HG03460 (cell line): ENCODE results near the gene KCNQ1.

Experiments
- ATAC-seq: cut with Tn5 transposase; IDR thresholded peaks from one replicate; pipeline ENCODE4 v1.9.1; 2021; ENCODE audit not compliant: unreplicated experiment

KCNQ1 gene

DNA sequence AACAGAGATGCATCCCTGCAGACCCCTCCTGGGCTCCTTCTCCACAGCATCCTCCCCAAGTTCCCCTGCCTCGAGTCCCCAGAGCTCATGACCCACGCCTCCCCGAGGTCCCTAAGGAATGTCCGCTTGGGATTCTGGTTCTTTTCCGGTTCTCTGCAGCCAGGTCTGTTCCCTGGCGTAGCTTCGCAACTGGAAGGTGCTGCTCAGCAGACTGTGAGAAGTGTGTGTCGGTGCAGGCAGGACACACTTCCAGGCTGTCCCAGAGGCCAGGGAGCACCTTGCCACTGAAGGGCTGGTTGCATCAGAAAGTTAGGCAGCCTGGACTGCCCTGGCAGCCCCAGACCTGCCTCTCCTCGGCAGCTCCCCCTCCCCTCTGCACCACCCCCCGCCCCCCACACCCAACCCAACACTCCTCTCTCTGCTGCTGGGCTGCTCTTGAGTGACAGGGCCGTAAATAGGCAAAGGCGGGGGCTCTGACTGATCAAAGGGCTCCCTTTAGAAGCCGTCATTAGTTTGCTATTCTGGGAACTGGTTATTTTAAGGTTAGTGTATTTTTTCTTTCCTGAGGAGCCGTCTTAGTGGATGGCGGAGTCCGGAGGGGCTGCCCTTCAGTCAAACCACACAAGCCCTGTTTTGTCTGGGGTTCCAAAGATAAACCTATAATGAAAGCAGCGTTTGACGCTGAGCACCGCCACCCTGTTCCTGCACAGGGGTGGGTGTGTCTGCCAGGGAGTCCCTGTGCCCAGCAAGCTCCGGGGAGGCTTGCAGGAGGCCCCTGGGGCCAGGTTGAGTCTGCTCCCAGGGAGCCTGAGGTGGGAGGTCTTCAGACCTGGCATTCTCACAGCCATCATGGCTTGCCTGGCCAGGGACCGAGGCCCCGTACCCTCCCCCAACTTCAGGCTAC is 343.6 kb downstream of the KCNQ1 start:
- ATAC-seq: no peak

- ATAC-seq: no peak
These were observed 344.5 kb downstream of the KCNQ1 start for GRCh38 chr11:2789331-2789730.

- ATAC-seq: no peak
These were observed 345.2 kb downstream of the KCNQ1 start for GRCh38 chr11:2789791-2790567.

DNA sequence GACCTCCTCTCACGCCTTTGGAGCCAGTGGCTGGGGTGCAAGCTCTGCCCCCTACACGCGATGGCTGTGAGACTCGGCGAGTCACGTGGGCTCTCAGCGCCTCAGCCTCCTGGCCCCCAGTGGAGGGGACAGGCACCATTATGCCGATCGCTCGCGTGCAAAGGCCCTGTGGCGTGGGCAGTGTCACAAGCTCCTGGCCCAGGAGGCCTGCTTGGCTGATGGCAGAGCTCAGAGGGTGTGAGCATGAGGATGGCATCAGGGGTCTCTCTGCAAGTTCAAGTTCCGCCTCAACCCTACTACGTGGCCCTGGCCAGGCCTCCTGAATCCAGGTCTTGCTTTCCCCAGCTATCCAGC is 345.7 kb downstream of the KCNQ1 start:
- ATAC-seq: no peak

DNA sequence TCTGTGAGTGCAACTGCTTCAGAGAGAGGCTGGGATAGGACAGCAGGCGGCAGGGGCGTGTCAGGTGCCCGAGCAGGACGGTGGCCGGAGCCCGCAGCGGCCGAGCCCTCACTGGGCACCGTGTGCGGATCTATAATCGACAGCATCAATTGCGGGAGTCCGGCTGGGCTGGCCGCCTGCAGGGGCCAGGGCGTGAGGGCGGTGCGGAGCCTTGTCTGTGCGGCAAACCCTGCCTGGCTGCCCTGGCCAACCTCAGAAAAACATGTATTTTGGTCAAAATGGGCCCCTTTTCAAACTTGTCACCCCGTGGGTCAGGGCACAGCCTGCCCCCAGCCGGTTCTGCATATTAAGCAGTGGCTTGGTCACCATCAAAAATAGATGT is 346.3 kb downstream of the KCNQ1 start:
- ATAC-seq: no peak

- no peak for ATAC-seq
These were observed 346.9 kb downstream of the KCNQ1 start for GRCh38 chr11:2791521-2792380.

GRCh38 chr11:2792381-2793250 is 347.8 kb downstream of the KCNQ1 start:
- ATAC-seq: no peak

GRCh38 chr11:2793701-2794045 is 348.9 kb downstream of the KCNQ1 start:
- ATAC-seq: no peak

- no peak for ATAC-seq
These were observed 349.5 kb downstream of the KCNQ1 start for GRCh38 chr11:2794046-2794967.

GRCh38 chr11:2794968-2795322 is 350.1 kb downstream of the KCNQ1 start:
- ATAC-seq: no peak

DNA sequence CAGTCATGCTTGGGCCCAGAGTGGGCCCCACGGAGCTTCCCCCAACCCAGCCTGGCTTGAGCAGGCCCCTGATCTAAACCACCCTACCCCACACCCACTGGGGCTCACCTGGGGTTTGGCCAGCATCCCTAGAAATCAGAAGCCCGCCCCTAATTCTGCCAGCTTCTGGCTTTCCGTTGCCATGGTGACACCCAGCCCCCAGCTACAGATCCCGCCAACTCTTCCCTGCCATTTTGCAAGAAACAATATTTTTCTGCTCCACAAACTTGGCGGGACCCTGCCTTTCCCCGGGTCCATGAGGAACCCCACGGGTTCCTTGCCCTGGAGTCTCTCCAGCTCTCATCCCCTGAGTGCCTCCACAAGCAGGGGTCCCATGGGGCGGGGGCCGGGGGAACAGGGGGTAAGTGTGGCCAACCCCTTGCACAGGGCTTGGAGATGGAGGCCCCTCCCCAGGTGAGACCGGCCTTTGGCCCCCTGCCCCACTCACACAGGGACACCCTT is 350.7 kb downstream of the KCNQ1 start:
- no peak for ATAC-seq

- no peak for ATAC-seq
These were observed 351.3 kb downstream of the KCNQ1 start for GRCh38 chr11:2796091-2796490.

DNA sequence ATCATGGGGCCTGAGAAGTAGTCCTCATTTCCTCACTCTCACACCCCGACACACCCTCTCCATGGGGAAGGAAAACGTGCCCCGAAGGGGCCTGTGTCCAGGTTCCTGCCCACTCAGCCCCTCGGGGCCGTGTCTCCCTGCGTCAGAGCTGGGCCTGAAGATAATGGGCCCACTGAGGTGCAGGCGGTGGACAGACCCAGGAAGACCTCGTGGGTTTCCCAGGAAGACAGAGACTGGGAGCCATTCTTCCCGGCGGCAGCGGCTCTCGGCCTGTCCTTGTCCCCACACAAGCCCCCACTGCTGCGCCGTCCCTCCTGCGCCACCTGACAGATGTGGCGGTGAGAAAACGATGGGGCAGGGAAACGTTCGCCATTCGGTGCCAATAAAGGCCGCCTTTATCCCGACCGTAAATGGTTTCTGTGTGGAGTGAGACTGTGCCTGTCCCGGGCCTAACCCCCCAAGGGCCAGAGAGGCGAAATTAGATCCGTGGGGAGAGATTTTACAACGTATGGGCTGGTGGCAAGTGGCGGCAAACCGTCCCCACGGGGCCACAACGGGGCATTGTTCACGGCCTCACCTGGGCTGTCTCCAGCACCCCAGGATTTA is 351.8 kb downstream of the KCNQ1 start:
- no peak for ATAC-seq

DNA sequence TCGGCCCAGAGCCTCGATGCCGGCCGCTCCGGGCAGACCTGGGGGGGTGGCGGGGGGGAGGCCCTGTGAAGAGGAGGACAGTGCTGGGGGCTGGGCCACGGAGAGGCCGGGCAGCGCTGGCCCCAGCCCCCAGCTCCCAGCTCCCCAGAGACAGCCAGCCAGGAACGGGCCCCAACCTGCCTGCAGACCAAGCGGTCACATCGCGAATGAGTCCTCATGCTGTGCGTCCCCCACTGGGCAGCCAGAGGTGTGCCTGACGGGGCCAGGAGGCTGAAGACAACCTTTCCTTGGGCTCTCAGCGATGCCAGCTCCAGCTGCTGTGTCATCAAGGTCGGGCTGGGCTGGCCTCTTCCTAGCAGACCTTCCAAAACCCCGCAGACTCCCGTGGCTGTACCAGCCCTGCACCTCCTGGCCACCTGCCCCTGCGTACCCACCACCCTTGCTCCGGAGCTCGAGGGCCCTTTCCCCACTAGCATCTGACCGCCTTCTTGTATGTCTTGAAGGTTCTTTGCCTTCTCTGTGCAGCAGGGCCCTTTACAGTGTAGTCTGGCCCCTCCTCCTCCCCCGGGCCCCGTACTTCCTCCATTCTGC is 352.4 kb downstream of the KCNQ1 start:
- ATAC-seq: no peak

DNA sequence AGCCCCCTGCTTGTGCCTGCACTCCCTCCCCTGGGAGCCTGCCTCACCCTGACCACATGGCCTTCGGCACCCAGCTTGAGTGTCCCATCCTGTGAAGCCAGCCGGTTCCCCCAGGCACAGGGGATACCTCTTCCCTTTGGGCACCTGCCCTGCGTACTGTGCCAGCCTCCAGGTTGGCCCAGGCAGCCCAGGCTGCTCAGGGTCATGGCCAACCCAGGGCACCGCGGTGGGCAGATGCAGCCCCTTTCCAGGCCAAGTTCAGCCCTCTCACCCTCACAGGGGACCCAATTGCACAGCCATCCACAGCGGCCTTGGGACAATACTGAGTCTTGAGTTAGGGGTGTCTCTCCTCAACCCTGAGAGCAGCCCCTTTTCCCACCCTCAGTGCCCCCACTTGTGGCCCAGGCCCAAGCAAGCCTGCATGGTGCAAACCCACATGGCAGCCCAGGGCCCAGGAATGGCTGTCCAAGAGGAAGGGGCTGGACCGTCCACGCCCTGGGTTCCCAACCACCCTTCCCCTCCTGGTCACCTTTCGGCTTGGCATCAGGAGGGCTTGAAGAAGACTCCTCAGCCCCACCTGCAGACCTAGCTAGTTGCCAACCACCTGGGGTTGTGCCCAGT is 353.0 kb downstream of the KCNQ1 start:
- no peak for ATAC-seq

- no peak for ATAC-seq
These were observed 354.3 kb downstream of the KCNQ1 start for GRCh38 chr11:2798951-2799761.
